ENCODE measurements around the gene LBX1.
"Not testable (repeated sequence)": the region's sequence is repeated elsewhere in the genome, so short reads cannot be mapped to it uniquely, and the experiment has no call there.

The LBX1 gene

DNA sequence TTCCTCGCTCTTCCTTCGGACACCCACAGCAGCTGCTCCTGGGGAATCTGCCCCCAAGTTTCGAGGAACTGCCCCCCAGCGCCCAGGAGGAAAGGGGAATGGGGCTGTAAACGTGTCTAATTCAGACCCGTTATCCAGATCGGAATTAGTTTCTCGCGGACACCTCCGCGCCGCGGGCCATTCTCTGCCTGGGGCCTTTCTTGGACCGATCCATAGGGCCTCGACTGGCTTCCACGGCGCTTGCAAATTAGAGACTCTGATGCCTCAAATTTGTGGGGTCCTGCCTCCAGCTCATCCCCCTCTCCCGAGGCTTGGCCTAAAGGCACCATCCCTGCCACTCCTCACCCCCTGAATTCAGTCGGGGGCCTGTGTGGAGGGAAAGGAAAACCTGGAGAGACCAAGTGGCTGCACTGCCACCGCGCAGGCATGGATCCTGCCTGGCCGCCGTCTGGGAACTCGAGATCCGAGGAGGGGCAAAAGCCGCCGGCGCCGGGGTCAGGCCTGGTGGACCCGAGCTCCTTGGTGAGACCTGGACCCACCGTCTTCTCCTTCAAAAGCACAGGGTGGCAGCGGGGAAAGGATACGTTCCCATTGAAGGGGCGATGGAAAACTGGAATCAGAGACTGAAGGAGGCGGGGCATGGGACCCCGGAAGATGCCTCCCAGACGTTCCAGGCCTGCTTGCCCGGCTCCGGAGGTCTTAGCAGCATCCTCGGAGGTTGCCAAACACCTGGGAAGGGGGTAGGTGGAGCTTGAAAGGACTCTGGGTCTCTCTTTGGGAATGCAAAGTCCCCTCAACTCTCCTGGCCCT is 13.7 kb downstream of the LBX1 start:
- Histone ChIP-seq H3K4me1 (ENCODE audit: control insufficient read depth, insufficient read depth, low read length) (peaks cover 7% of the 10 kb centered on the region), H3K9me3 (replicated peaks; ENCODE audit: low read length) (no peaks in the 10 kb centered on the region), H3K4me3 (ENCODE audit: low read length) (no peak overlapping the region), H3K36me3 (ENCODE audit: insufficient read depth, low read length) (no peaks in the 10 kb centered on the region), H3K9ac (ENCODE audit: low read depth, low read length) (no peak overlapping the region), H3K27me3 (ENCODE audit: control insufficient read depth, insufficient read depth, low read length) (peaks cover 48% of the 10 kb centered on the region), H3K4me2 (ENCODE audit: low read length) (no peak overlapping the region)

DNA sequence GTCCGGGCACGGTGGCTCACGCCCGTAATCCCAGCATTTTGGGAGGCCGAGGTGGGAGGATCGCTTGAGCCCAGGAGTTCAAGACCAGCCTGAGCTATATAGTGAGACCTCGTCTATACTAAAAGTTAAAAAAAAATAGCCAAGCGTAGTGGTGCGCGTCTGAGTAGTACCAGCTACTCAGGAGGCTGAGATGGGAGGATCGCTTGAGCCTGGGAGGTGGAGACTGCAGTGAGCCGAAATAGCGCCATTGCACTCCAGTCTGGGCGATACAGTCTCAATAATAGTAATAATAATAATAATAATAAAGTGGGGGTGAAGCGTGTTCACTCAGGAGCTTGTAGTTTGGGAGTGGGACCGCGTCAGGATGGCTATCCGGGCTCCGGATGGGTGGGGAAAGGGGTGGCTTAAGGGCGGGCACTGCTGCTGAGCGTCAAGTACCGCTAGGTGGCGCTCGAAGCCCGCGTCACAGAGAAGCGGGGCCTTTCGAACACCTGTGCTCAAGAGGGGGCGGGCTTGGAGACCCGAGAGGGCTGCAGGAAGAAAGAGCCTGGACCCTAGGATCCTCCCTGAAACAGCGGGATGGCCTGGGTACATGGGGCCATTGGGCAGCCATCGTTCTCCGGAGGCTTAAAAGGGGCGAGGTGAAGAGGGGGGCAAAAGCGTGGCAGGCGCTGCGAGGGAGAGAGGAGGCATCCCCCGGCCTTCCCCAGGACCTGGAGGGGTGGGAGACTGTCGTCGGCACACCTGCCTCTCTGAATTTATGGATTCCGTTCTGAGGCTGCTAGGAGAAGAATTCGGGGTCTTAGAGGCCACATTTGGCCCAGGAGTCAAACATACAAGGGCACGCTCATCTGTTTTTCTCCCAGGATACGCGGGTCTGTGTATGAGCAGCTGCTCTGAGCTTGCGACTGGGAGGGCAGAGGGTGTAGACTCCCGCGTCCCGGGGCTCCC is 14.5 kb downstream of the LBX1 start:
- H3K4me1 ChIP-seq (ENCODE audit: control insufficient read depth, insufficient read depth, low read length): peaks cover 7% of the 10 kb centered on the region
- peaks cover 47% of the 10 kb centered on the region for H3K27me3 ChIP-seq (ENCODE audit: control insufficient read depth, insufficient read depth, low read length)
- no peak overlapping the region for H3K4me3 ChIP-seq (ENCODE audit: low read length)
- peak overlapping the region; percentile 81 for H3K4me2 ChIP-seq (ENCODE audit: low read length)
- H3K9ac ChIP-seq (ENCODE audit: low read depth, low read length): peak overlapping the region; percentile 30
- H3K36me3 ChIP-seq (ENCODE audit: insufficient read depth, low read length): no peaks in the 10 kb centered on the region
- H3K9me3 ChIP-seq (replicated peaks; ENCODE audit: low read length): no peaks in the 10 kb centered on the region

DNA sequence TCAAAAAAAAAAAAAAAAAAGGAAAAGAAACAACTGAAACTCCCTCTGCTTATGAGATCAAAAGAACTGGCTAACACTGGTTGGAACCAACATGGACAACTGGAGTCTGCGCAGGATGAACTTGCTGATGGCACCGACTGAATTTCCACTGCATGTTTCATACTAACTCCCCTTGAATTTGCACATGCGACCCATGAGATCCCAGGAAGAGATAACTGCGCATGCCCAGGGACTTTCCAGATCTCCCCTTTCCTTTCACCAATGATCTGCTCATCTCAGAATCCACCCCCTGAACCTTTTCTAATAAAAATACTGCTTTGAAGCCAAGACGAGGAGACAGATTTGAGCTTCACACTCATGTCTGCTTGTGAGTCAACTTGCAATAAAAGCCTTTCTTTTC is 20.7 kb downstream of the LBX1 start:
- Histone ChIP-seq H3K9me3 (replicated peaks; ENCODE audit: low read length) (no peaks in the 10 kb centered on the region), H3K27me3 (ENCODE audit: control insufficient read depth, insufficient read depth, low read length) (peaks cover 59% of the 10 kb centered on the region)

DNA sequence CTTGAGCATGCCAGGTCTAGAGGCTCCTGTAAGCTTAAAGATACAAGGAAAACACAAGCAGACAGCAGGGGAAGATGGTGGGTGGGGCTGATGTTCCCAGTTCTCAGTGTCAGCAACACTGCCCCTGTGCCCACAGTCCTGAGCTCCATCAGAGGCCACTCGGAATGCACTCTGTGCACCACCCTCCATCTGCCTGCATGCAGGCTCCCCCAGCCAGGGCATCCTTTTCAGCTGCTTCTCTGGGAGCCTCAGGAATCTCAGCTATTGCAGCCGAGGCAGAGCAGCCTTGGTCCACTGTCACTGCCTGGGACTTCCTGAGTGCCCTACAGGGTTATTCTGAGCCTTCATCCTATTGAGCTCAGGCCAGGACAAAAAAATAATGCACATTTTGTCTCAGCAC is 22.2 kb downstream of the LBX1 start:
- H3K36me3 ChIP-seq (ENCODE audit: insufficient read depth, low read length): no peaks in the 10 kb centered on the region
- H3K4me3 ChIP-seq (ENCODE audit: low read length): no peak overlapping the region
- peaks cover 62% of the 10 kb centered on the region for H3K27me3 ChIP-seq (ENCODE audit: control insufficient read depth, insufficient read depth, low read length)
- no peak overlapping the region for H3K9ac ChIP-seq (ENCODE audit: low read depth, low read length)
- no peak overlapping the region for H3K4me2 ChIP-seq (ENCODE audit: low read length)
- H3K4me1 ChIP-seq (ENCODE audit: control insufficient read depth, insufficient read depth, low read length): no peaks in the 10 kb centered on the region
- no peaks in the 10 kb centered on the region for H3K9me3 ChIP-seq (replicated peaks; ENCODE audit: low read length)

More for the DNA sequence above, 20.7 kb downstream of the LBX1 start:
- Histone ChIP-seq H3K4me3 (ENCODE audit: low read length) (no peak overlapping the region), H3K9ac (ENCODE audit: low read depth, low read length) (no peak overlapping the region), H3K4me2 (ENCODE audit: low read length) (no peak overlapping the region), H3K36me3 (ENCODE audit: insufficient read depth, low read length) (no peaks in the 10 kb centered on the region), H3K4me1 (ENCODE audit: control insufficient read depth, insufficient read depth, low read length) (no peaks in the 10 kb centered on the region)

DNA sequence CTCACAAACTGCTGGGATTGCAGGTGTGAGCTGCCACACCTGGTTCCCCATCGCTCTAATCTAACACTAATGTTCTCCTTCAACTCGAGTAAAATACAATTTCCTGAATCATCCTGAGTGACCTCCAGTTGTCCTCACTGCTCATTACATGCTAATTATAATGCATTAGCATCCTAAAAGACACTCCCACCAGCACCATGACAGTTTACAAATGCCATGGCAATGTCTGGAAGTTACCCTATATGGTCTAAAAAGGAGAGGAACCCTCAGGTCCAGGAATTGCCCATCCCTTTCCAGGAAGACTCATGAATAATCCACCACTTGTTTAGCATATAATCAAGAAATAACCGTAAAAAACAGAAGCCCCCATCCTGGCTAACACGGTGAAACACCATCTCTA is 26.6 kb downstream of the LBX1 start:
- not testable (repeated sequence) for H3K36me3 ChIP-seq (ENCODE audit: insufficient read depth, low read length); H3K4me3 ChIP-seq (ENCODE audit: low read length); H3K4me1 ChIP-seq (ENCODE audit: control insufficient read depth, insufficient read depth, low read length); H3K9me3 ChIP-seq (replicated peaks; ENCODE audit: low read length); H3K9ac ChIP-seq (ENCODE audit: low read depth, low read length); H3K4me2 ChIP-seq (ENCODE audit: low read length)
- H3K27me3 ChIP-seq (ENCODE audit: control insufficient read depth, insufficient read depth, low read length): peaks cover 30% of the 10 kb centered on the region

DNA sequence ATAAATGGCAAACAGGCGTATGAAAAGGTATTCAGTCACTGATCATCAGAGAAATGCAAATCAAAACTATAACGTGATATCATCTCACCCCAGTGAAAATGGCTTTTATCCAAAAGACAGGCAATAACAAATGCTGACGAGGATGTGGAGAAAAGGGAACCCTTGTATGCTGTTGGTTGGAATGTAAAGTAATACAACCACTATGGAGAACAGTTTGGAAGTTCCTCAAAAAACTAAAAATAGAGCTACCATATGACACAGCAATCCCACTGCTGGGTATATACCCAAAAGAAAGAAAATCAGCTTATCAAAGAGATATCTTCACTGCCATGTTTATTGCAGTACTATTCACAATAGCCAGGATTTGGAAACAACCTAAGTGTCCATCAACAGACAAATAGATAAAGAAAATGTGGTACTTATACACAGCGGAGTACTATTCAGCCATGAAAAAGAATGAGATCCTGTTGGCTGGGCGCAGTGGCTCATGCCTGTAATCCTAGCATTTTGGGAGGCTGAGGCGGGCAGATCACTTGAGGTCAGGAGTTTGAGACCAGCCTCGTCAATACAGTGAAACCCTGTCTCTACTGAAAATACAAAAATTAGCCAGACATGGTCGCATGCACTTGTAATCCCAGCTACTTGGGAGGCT is 30.8 kb downstream of the LBX1 start:
- not testable (repeated sequence) for H3K4me2 ChIP-seq (ENCODE audit: low read length); H3K4me3 ChIP-seq (ENCODE audit: low read length); H3K36me3 ChIP-seq (ENCODE audit: insufficient read depth, low read length); H3K4me1 ChIP-seq (ENCODE audit: control insufficient read depth, insufficient read depth, low read length); H3K9me3 ChIP-seq (replicated peaks; ENCODE audit: low read length); H3K9ac ChIP-seq (ENCODE audit: low read depth, low read length)
- H3K27me3 ChIP-seq (ENCODE audit: control insufficient read depth, insufficient read depth, low read length): peaks cover 36% of the 10 kb centered on the region

DNA sequence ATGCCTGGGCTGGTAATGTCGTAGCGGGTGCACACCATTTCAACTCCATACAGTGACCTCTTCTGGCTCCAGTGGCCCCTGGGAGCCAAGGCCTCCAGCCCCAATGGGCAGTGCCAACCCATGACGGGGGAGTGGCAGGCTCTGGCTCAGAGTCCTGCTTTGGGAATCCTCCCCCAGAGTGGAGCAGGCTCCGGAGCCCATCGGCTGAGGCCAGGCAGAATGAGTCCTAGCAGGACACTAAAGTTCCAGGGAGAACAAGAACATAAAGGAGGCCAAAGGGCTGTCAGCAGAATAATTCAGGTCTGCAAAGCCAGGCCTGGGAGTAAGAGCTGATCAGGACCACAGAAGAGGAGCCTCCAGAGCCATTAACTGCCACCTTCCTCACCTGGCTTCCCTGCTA is 33.3 kb downstream of the LBX1 start:
- Histone ChIP-seq H3K36me3 (ENCODE audit: insufficient read depth, low read length) (no peaks in the 10 kb centered on the region), H3K27me3 (ENCODE audit: control insufficient read depth, insufficient read depth, low read length) (peaks cover 39% of the 10 kb centered on the region), H3K4me2 (ENCODE audit: low read length) (no peak overlapping the region), H3K9ac (ENCODE audit: low read depth, low read length) (no peak overlapping the region), H3K4me1 (ENCODE audit: control insufficient read depth, insufficient read depth, low read length) (no peaks in the 10 kb centered on the region), H3K9me3 (replicated peaks; ENCODE audit: low read length) (no peaks in the 10 kb centered on the region), H3K4me3 (ENCODE audit: low read length) (no peak overlapping the region)

DNA sequence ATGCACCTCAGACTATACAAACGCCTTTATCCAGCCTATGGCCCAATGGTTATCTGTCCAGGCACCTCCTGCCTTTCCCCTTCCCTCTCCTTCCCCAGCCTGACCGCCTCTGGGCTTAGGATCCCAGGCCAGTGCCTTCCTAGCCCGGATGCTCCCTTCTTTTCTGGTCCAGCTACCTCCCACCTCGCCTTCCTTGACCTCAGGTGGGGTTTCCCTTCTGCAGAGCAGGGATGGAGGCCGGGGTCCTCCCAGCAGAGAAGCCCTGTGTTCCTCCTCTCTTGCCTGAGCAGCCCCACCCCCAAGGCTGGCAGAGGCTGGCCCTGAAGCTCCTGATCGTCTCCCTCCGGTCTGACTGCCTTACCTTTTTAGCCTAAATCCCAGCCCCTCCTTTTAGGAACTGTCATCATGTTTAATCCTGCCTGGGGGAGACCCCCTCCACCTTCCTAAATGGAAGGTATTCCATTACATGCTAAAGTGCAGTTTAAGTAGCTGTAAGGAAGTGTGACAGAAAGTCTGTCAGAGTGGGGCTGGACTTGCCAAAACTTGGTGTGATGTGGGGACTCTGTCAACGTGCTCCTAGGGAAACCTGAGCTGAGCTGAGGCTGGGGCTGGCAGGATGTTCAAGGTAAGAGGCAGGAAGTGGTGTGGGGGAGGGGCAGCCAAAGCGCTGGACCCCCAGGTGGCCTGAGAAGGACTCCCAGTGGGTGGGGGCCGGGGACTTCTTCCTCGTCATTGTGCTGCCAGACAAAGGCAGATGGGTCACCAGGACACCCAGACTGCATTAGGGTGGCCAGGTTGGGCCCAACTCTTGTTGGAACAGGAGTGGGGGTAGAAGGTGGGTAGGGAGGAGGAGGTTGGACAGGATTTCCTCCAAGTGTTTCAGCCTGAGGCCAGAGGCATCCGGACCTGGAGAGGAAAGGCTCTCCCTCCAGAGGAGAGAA is 39.5 kb downstream of the LBX1 start:
- Histone ChIP-seq H3K4me1 (ENCODE audit: control insufficient read depth, insufficient read depth, low read length) (no peaks in the 10 kb centered on the region), H3K9ac (ENCODE audit: low read depth, low read length) (no peak overlapping the region), H3K36me3 (ENCODE audit: insufficient read depth, low read length) (no peaks in the 10 kb centered on the region), H3K9me3 (replicated peaks; ENCODE audit: low read length) (no peaks in the 10 kb centered on the region), H3K4me2 (ENCODE audit: low read length) (no peak overlapping the region), H3K27me3 (ENCODE audit: control insufficient read depth, insufficient read depth, low read length) (peaks cover 46% of the 10 kb centered on the region), H3K4me3 (ENCODE audit: low read length) (no peak overlapping the region)

DNA sequence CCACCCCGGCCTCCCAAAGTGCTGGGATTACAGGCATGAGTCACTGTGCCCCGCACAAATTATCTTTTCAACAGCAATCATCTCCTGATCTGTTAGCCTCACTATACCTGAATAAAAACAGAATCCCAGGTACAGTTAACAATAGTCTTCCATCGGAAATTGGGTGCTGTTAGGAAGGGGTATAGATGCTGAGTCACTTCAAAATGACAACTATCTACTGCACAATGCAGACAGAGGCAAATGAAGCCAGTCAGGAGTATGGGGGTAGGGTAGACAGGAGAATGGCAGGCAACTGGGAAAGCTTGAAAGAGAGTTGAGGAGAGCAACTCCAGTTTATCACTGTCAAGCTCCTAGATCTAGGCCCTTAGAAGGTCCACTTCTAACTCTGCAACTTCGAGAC is 40.3 kb downstream of the LBX1 start:
- no peaks in the 10 kb centered on the region for H3K36me3 ChIP-seq (ENCODE audit: insufficient read depth, low read length)
- H3K4me3 ChIP-seq (ENCODE audit: low read length): no peak overlapping the region
- no peaks in the 10 kb centered on the region for H3K4me1 ChIP-seq (ENCODE audit: control insufficient read depth, insufficient read depth, low read length)
- H3K27me3 ChIP-seq (ENCODE audit: control insufficient read depth, insufficient read depth, low read length): peaks cover 45% of the 10 kb centered on the region
- no peaks in the 10 kb centered on the region for H3K9me3 ChIP-seq (replicated peaks; ENCODE audit: low read length)
- no peak overlapping the region for H3K4me2 ChIP-seq (ENCODE audit: low read length)
- no peak overlapping the region for H3K9ac ChIP-seq (ENCODE audit: low read depth, low read length)

DNA sequence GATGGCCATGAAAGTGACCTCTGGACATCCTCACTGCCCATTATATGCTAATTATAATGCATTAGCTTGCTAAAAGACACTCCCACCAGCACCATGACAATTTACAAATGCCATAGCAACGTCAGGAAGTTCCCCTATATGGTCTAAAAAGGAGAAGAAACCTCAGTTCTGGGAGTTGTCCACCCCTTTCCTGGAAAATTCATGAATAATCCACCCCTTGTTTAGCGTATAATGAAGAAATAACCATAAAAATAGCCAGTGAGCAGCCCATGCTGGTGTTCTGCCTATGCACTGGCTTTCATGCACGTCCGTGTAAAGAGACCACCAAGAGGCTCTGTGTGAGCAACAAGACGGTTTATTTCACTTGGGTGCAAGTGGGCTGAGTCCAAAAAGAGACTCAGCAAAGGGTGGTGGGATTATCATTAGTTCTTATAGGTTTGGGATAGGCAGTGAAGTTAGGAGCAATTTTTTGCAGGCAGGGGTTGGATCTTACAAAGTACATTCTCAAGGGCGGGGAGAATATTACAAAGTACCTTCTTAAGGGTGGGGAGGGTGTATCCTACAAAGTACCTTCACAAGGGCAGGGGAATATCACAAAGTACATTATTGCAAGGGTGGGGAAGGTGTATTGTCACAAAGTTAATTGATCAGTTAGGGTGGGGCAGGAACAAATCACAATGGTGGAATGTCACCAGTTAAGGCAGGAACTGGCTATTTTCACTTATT is 45.6 kb downstream of the LBX1 start:
- Histone ChIP-seq H3K36me3 (ENCODE audit: insufficient read depth, low read length) (no peaks in the 10 kb centered on the region), H3K4me3 (ENCODE audit: low read length) (no peak overlapping the region), H3K9me3 (replicated peaks; ENCODE audit: low read length) (no peaks in the 10 kb centered on the region), H3K4me1 (ENCODE audit: control insufficient read depth, insufficient read depth, low read length) (no peaks in the 10 kb centered on the region), H3K27me3 (ENCODE audit: control insufficient read depth, insufficient read depth, low read length) (peaks cover 57% of the 10 kb centered on the region), H3K4me2 (ENCODE audit: low read length) (no peak overlapping the region), H3K9ac (ENCODE audit: low read depth, low read length) (no peak overlapping the region)
